ENCODE data around the gene ACTL6B. TPM values are rescaled to one million over a fixed set of nuclear protein-coding genes. Genes with fewer than 3 reads are reported as not detected.

The ACTL6B gene
- total and polyA plus RNA-seq, 9 of the 15 experiments (the other 6 are each of a cell fraction or from before 2014, with no cell fraction given): not detected

DNA sequence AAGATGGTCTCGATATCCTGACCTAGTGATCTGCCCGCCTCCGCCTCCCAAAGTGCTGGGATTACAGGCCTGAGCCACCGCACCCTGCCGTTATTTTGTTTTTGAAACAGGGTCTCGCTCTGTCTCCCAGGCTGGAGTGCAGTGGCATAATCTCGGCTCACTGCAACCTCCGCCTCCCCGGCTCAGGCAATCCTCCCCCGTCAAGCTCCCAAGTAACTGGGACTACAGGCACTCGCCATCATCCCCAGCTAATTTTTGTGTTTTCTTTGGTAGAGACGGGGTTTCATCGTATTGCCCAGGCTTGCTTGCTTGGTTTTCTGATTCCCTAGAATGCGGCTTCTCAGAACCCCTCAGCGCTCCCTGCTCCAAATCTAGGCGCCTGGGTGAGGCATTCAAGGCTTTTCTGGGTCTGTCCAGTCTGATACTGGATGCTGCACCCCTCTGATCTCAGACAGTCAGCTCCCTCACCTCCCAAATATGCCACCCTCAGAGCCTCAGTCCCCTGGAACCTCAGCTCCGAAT, 16.2 kb downstream of the ACTL6B start (continued):
- TF ChIP-seq RNF219 (CRISPR knock-in tag; IDR thresholded peaks at IDR 0.05) (no peak), E2F5 (CRISPR knock-in tag; IDR thresholded peaks at IDR 0.05) (no peak), PPARD (CRISPR knock-in tag; IDR thresholded peaks at IDR 0.05) (no peak), TOE1 (IDR thresholded peaks at IDR 0.05; ENCODE audit: borderline replicate concordance) (peak; percentile 13; the same call in 1 of the 2 replicates), TOE1 (CRISPR knock-in tag; IDR thresholded peaks at IDR 0.05; ENCODE audit: borderline replicate concordance, low read depth) (no peak), CXXC5 (CRISPR knock-in tag; IDR thresholded peaks at IDR 0.05) (no peak), EGR1 (conservative IDR thresholded peaks at IDR 0.05) (peak; percentile 68), CSDE1 (IDR thresholded peaks at IDR 0.05) (no peak), BRD9 (IDR thresholded peaks at IDR 0.05; ENCODE audit: low read depth, partially characterized antibody) (no peak), ESRRB (CRISPR knock-in tag; IDR thresholded peaks at IDR 0.05; ENCODE audit: borderline replicate concordance) (no peak), RB1 (IDR thresholded peaks at IDR 0.05; ENCODE audit: low read depth) (no peak), ARID1B (IDR thresholded peaks at IDR 0.05) (peak; percentile 28)
- TF ChIP-seq, protein P1, sequence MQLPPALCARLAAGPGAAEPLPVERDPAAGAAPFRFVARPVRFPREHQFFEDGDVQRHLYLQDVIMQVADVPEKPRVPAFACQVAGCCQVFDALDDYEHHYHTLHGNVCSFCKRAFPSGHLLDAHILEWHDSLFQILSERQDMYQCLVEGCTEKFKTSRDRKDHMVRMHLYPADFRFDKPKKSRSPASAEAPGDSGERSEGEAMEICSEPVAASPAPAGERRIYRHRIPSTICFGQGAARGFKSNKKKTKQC (CRISPR knock-in tag; IDR thresholded peaks at IDR 0.05): peak; percentile 7; the same call in 1 of the 2 replicates
- TF ChIP-seq, protein P2, sequence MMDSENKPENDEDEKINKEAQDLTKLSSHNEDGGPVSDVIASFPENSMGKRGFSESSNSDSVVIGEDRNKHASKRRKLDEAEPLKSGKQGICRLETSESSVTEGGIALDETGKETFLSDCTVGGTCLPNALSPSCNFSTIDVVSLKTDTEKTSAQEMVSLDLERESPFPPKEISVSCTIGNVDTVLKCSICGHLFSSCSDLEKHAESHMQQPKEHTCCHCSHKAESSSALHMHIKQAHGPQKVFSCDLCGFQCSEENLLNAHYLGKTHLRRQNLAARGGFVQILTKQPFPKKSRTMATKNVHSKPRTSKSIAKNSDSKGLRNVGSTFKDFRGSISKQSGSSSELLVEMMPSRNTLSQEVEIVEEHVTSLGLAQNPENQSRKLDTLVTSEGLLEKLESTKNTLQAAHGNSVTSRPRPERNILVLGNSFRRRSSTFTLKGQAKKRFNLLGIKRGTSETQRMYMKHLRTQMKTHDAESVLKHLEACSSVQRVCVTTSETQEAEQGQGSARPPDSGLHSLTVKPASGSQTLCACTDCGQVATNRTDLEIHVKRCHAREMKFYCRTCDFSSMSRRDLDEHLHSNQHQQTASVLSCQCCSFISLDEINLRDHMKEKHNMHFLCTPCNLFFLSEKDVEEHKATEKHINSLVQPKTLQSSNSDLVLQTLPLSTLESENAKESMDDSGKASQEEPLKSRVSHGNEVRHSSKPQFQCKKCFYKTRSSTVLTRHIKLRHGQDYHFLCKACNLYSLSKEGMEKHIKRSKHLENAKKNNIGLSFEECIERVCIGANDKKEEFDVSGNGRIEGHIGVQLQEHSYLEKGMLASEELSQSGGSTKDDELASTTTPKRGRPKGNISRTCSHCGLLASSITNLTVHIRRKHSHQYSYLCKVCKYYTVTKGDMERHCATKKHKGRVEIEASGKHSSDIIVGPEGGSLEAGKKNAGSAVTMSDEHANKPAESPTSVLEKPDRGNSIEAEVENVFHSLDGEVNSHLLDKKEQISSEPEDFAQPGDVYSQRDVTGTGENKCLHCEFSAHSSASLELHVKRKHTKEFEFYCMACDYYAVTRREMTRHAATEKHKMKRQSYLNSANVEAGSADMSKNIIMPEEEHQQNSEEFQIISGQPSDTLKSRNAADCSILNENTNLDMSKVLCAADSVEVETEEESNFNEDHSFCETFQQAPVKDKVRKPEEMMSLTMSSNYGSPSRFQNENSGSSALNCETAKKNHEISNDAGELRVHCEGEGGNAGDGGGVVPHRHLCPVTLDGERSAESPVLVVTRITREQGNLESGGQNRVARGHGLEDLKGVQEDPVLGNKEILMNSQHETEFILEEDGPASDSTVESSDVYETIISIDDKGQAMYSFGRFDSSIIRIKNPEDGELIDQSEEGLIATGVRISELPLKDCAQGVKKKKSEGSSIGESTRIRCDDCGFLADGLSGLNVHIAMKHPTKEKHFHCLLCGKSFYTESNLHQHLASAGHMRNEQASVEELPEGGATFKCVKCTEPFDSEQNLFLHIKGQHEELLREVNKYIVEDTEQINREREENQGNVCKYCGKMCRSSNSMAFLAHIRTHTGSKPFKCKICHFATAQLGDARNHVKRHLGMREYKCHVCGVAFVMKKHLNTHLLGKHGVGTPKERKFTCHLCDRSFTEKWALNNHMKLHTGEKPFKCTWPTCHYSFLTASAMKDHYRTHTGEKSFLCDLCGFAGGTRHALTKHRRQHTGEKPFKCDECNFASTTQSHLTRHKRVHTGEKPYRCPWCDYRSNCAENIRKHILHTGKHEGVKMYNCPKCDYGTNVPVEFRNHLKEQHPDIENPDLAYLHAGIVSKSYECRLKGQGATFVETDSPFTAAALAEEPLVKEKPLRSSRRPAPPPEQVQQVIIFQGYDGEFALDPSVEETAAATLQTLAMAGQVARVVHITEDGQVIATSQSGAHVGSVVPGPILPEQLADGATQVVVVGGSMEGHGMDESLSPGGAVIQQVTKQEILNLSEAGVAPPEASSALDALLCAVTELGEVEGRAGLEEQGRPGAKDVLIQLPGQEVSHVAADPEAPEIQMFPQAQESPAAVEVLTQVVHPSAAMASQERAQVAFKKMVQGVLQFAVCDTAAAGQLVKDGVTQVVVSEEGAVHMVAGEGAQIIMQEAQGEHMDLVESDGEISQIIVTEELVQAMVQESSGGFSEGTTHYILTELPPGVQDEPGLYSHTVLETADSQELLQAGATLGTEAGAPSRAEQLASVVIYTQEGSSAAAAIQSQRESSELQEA (IDR thresholded peaks at IDR 0.05; ENCODE audit: low read depth): no peak
- TF ChIP-seq, protein P3, sequence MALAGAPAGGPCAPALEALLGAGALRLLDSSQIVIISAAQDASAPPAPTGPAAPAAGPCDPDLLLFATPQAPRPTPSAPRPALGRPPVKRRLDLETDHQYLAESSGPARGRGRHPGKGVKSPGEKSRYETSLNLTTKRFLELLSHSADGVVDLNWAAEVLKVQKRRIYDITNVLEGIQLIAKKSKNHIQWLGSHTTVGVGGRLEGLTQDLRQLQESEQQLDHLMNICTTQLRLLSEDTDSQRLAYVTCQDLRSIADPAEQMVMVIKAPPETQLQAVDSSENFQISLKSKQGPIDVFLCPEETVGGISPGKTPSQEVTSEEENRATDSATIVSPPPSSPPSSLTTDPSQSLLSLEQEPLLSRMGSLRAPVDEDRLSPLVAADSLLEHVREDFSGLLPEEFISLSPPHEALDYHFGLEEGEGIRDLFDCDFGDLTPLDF (CRISPR knock-in tag; IDR thresholded peaks at IDR 0.05): no peak

All from K562 (cell line).